Measurements from ENCODE around the gene TNNI3.
"Not testable (repeated sequence)": the region's sequence is repeated elsewhere in the genome, so short reads cannot be mapped to it uniquely, and the experiment has no call there.

Gene TNNI3

DNA sequence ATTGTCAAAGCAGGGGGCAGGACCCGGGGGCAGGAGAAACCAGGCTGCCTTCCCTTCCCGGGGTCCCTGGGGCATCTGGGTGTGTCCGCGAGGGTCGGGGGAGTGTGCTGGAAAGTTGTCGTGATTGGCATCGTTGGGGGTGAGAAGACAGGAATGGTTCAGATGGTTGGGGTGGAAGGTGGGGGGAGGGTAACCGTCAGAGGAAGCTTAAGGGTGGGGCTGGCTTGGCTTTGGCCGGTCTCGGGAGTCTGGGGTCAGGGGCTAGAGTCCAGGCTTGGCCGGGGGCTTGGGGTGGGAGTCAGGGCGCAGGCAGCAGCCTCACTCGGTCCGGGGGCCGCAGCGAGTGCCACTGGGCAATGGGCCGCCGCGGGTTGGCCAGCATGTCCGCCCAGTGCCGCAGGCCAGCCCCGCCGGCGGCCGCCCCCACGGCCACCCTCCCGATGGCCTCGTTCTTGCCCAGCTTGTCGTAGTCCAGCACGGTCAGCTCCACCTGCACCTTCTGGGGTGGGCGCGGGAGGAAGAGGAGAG is 15.7 kb upstream of the TNNI3 start:
- DNase-seq (ENCODE audit: low spot score), result no peak

DNA sequence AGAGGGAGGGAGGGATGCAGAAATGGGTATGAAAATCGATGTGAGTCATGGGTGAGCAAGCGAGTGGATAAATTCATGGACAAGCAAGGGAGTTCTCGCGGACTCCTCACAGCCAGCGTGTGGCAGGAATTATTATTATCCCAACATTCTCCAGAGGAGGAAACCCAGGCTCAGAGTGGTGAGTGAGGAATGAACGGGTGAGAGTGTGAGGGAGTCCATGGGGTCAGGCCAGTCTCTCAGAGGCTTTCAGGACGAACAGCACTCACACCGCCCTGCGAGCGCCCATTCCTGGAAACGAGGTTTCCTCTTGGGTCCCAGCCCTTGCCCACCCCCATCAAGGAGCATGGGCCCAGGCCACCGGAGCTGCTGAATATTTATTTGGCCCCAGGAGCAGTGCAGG is 15.2 kb upstream of the TNNI3 start:
- peak; percentile 71 for DNase-seq (ENCODE audit: low spot score)

GRCh38 chr19:55172318-55172717 is 14.8 kb upstream of the TNNI3 start:
- not testable (repeated sequence) for DNase-seq (ENCODE audit: low spot score)

DNA sequence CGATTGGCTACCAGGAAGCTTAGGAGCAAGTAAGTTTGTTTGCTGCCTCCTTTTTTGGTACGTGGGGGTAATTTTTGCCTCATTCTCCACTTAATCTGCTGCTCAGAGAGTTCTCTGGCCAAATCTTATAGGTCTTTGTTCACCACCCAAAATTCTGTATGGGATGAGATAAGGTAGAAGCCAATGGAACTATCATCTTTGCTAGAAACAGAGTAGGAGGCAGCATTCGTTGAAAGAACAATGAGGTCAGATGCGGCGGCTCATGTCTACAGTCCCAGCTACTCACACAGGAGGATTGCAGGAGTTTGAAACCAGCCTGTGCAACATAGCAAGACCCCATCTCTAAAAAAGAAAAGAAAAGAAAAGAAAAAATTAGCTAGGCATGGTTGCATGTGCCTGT is 13.9 kb upstream of the TNNI3 start:
- DNase-seq (ENCODE audit: low spot score), result no peak

- no peak for DNase-seq (ENCODE audit: low spot score)
Observed at GRCh38 chr19:55169136-55169535, 11.6 kb upstream of the TNNI3 start.

GRCh38 chr19:55166530-55167268 is 9.2 kb upstream of the TNNI3 start, which contains the start of gene DNAAF3:
Gene DNAAF3 (minus strand): TSS chr19:55166613. CDS start chr19:55166413, 200 bp downstream.
- peak; percentile 98 for DNase-seq (ENCODE audit: low spot score)

DNA sequence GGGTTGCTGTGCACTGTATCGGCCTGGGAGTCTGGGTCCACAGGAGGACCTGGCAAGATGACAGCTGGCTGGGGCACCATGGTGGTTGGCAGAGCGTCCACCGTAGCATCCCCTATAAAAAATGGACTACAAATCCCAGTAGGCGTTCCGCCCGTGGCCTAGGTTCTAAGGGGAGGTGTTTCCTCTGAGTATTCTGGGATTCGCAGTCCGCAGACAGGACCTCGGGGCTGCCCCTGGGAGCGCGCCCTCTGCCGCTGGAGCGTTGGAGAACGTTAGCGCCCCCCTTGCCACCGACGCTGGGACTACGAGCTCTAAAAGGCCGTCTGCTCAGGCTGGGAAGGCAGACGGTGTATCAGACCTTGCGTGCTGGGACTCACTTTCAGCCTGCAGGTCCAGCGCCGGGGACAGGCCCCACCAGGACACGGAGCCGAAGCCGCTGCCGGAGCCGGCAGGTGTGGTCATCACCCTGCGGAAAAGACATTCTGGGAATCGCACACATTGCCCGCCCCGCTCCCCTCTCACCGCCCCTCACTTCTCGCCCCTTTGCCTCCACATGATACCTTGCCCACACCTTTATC is 8.5 kb upstream of the TNNI3 start:
- DNase-seq (ENCODE audit: low spot score), result peak; percentile 84

GRCh38 chr19:55161571-55162322 is 4.2 kb upstream of the TNNI3 start:
- no peak for DNase-seq (ENCODE audit: low spot score)

DNA sequence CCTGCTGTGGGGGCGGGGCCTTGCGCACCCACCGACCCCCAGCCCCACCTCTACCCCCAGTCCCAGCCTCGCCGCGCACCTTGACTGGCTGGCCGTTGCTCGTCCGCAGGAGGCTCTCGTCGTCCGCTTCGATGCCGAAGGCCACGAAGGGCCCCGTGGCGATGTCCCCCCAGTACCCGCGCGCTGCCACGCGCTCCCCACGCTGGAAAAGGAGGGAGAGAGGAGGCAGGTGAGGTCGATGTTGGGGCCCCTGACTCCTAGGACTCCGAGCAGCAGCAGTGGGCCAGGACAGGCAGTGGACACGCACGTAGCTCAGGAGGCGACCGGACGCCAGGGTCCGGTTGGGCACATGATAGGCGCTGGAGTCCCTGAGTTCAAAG is 3.4 kb upstream of the TNNI3 start:
- no peak for DNase-seq (ENCODE audit: low spot score)

DNA sequence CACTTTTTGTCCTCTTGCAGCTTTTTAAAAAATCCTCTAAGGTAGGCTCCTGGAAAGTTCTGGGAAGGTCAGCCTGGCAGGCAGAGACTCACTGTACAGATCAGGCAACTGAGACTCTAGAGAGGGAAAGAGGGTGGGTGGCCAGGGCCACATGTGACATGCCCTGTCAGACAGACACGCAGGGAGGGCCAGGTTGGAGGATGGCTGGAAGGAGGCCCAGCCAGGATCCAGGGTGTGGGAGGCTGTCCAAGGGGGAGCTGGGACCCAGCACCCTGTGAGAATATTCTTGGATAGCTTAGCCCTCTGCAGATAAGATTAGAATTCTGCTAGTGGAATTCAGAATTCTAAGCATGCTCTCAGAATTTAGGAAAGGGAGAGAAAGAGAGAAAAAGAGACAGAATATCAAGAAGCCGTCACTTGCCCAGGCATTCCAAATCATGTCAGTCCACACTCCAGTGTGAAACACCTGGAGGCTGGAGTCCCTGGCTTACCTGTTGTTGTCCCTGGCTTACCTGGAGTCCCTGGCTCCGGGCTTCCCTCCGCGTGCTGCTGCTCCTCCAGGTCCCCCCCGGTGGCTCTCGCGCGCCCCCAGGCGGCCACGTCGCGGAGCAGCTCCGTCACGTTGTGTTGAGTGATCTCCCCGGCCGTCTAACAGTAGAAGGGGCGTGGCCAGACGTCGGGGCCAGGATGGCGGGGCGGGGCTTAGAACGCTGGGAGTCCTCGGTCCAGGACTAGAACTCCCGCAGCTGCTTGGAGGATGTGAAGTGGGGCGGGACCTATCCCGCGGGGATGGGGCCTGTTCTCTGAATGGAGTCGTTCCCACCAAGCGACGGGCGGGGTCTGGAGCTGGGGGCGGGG is 2.8 kb upstream of the TNNI3 start:
- DNase-seq (ENCODE audit: low spot score), result peak; percentile 88

DNA sequence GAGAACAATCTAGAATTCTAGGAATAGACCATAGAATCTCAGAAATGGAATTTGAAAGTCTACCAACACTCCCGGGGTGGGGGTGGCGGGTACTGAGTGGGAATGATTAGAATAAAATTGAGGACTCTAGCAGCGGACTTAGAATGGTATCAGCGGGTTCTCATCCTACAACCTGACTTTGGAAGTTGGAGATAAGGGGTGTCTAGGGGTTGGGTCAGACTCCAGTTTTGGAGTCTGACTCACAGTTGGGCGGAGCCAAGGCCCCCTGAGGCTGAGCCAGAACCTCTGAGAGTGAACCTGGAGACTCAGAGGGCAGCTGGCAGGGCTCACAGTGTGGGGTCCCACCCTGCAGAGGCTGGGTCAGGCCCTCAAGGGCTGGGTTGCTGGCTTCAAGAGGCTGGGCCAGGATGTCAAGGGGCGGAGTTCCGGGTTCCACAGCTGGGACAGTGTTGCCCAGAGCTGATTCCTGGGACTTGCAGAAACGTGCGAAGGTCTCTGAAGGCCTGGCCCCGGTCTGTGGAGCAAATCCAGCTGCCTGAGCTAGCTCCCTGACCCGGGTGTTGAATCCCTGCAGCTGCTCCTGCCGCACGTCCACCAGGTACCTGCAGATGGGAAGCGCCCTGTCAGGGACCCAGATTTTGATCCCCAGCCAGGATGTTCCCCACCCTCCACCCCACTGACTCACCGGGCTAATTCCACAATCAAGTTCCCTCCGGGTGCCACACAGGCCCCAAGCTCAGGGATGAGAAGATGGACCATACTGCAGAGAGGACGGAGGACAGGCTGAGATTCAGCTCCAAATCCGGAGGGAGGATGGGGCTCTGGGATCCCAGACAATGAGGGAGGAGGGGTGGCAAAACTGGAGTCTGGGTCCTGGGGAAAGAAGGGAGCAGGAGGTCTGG is 1.6 kb upstream of the TNNI3 start:
- DNase-seq (ENCODE audit: low spot score), result no peak

- no peak for DNase-seq (ENCODE audit: low spot score)
Observed at GRCh38 chr19:55158423-55158822, 891 bp upstream of the TNNI3 start.

GRCh38 chr19:55156202-55157063 is 1.1 kb downstream of the TNNI3 start:
- peak; percentile 48 for DNase-seq (ENCODE audit: low spot score)

GRCh38 chr19:55155784-55156183 is 1.7 kb downstream of the TNNI3 start:
- DNase-seq (ENCODE audit: low spot score), result not testable (repeated sequence)

GRCh38 chr19:55153652-55154264 is 3.8 kb downstream of the TNNI3 start:
- no peak for DNase-seq (ENCODE audit: low spot score)

DNA sequence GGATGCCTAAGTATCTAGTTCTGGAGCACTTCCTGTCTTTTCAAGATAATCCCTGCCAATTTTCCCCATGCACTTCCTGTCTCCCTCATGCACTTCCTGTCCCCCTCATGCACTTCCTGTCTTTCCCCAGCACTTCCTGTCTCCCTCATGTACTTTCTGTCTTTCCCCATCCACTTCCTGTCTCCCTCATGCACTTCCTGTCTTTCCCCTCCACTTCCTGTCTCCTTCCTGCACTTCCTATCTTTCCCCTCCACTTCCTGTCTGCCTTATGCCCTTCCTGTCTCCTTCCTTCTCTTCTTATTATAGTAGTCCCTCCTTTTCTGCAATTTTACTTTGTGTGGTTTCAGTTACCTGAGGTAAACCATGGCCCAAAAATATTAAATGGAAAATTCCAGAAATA is 5.5 kb downstream of the TNNI3 start:
- peak; percentile 32 for DNase-seq (ENCODE audit: low spot score)

GRCh38 chr19:55149078-55150003 is 8.2 kb downstream of the TNNI3 start, which contains the start of gene TNNT1:
Gene TNNT1 (minus strand): TSS chr19:55149206. CDS start chr19:55147157, 2,049 bp downstream.
- no peak for DNase-seq (ENCODE audit: low spot score)
